Right ventricle myocardium superior (tissue), 1 donor: ENCODE data around the gene CAMSAP3. TPM values are rescaled to one million over a fixed set of nuclear protein-coding genes. Genes with fewer than 3 reads are reported as not detected.
A peak's percentile ranks its signal among the peaks of the same experiment; 100 is the strongest.

ENCODE experiments used
- ATAC-seq: fragments of 200-7000 bp; cut with Tn5 transposase; one replicate; pipeline ENCODE4 v1.9.1; 2020; ENCODE audit warnings: mild to moderate bottlenecking; ENCODE audit not compliant: poor library complexity
- DNase-seq: peaks from one replicate; pipeline ENCODE4 v3.0.0-alpha.2; 2020
- intact Hi-C: fragments of 100-400 bp; cut with DNase I; formaldehyde crosslinking; loops from one replicate; pipeline ENCODE4 v1.11.2; 2022
- total RNA-seq: library from RNA; stranded (reverse); fragmentation: NEBNext Ultra II Directional; extraction: Animal tissue kit (Norgen Biotek cat#: 25700); gene quantifications from one replicate; pipeline ENCODE4 v1.2.1, GENCODE V29; 2021
- donor health status: DM: no; HTN: yes; CAD: no; lungs with severe emphysema.

Gene CAMSAP3
- total RNA-seq, 1 donor from 2014 or later: 1.0 TPM

DNA sequence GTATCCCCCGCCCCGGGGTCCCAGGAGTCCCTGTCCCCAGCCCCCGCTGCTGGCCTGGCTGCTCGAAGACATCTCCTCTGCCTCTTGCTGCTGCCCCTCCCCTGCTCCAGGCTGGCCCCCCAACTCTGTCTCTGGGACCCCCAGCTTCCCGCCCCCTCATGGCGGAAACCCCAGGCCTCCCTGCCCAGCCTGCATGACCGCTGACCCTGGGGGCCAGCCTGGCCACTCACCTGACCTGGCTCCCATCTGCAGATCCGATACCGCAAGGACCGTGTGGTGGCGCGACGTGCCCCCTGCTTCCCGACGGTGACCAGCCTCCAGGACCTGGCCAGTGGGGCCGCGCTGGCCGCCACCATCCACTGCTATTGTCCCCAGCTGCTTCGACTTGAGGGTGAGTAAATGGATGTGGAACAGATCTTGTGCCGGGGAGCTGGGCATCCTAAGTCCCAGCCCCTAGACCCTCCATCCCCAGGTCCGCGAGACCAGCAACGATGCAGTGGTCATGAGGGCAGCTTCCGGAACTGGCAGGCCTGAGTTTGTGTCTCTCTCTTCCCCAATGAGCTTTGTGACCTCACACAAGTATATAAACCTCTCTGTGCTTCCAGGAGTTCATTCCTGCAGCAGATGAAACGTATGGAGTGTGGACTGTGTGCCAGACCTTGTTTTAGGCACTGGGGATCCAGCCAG, 12.4 kb downstream of the CAMSAP3 start:
- no peak for DNase-seq
- ATAC-seq: no peak
- intact Hi-C loops: no loop called here

- ATAC-seq: no peak
- intact Hi-C loops: no loop called here
- no peak for DNase-seq
These were observed 15.0 kb downstream of the CAMSAP3 start for GRCh38 chr19:7610491-7611240.

GRCh38 chr19:7611541-7612279, 16.0 kb downstream of the CAMSAP3 start:
- no peak for DNase-seq
- ATAC-seq: no peak
- intact Hi-C loops: no loop called here

DNA sequence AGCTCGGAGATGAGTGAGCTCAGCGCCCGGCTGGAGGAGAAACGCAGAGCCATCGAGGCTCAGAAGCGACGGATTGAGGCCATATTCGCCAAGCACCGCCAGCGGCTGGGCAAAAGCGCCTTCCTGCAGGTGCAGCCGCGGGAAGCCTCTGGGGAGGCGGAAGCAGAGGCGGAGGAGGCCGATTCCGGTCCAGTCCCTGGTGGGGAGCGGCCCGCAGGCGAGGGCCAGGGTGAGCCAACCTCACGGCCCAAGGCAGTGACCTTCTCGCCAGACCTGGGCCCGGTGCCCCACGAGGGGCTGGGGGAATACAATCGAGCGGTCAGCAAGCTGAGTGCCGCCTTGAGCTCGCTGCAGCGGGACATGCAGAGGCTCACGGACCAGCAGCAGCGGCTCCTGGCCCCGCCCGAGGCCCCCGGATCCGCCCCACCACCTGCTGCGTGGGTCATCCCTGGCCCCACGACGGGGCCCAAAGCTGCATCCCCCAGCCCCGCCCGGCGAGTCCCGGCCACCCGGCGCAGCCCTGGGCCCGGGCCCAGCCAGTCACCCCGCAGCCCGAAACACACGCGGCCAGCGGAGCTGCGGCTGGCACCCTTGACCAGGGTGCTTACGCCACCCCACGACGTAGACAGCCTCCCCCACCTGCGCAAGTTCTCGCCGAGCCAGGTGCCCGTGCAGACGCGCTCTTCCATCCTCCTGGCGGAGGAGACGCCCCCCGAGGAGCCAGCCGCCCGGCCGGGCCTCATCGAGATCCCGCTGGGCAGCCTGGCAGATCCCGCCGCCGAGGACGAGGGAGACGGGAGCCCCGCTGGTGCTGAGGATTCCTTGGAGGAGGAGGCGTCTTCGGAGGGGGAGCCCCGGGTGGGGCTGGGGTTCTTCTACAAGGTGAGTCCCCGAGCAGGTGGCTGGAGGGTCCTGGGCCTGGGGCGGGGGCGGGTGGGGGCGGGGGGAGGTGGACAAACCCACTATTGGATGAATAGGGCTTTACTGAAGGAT, 16.9 kb downstream of the CAMSAP3 start:
- DNase-seq (no peak), ATAC-seq (no peak)
- intact Hi-C loops: no loop called here

DNA sequence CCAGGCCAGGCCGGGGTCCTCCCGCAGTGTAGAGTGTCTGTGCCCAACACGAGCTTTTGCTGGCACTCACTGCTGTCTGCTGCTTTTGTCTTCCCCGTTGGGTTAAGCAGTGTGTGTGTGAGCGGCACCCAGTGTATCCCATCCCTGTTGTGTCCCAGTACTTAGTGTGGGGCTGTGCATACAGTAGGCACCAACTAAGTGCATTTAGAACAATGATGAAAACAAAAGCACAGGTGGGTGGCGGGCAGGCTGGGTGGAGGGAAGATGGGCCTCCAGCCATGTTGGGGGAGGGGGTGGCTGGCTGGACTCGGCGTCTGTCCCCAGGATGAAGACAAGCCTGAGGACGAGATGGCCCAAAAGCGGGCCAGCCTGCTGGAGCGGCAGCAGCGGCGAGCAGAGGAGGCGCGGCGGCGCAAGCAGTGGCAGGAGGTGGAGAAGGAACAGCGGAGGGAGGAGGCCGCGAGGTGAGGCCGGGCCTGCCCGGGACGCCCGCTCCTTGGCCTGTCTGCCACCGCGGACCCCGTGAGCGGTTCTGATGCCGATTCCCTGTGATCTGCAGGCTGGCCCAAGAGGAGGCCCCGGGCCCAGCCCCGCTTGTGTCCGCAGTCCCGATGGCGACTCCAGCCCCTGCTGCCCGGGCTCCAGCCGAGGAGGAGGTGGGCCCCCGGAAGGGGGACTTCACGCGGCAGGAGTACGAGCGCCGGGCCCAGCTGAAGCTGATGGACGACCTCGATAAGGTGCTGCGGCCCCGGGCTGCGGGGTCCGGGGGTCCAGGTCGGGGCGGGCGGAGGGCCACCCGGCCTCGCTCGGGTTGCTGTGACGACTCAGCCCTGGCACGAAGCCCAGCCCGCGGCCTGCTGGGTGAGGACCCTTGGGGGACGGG, 19.4 kb downstream of the CAMSAP3 start:
- intact Hi-C loops: no loop called here
- DNase-seq (no peak), ATAC-seq (no peak)

DNA sequence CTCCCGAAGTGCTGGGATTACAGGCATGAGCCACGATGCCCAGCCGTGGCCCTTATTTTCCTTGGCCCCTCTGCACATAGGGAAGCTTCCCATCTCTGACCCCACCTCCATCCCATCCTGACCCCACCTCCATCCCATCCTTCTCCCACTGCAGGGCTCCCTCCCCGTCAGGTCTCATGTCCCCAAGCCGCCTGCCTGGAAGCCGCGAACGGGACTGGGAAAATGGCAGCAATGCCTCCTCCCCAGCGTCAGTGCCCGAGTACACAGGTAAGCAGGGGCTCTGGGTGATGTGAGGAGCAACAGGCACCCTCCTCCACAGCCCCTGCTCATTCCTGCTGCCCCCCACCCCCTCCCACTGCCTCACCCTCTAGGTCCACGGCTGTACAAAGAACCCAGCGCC, 21.5 kb downstream of the CAMSAP3 start:
- no peak for DNase-seq
- no peak for ATAC-seq
- intact Hi-C loops: no loop called here

GRCh38 chr19:7617735-7618134, 22.1 kb downstream of the CAMSAP3 start:
- no peak for DNase-seq
- intact Hi-C loops: no loop called here
- ATAC-seq: no peak

- ATAC-seq (peak; percentile 18), DNase-seq (no peak)
- intact Hi-C loops: no loop called here
These were observed 22.7 kb downstream of the CAMSAP3 start for GRCh38 chr19:7618348-7618747.

DNA sequence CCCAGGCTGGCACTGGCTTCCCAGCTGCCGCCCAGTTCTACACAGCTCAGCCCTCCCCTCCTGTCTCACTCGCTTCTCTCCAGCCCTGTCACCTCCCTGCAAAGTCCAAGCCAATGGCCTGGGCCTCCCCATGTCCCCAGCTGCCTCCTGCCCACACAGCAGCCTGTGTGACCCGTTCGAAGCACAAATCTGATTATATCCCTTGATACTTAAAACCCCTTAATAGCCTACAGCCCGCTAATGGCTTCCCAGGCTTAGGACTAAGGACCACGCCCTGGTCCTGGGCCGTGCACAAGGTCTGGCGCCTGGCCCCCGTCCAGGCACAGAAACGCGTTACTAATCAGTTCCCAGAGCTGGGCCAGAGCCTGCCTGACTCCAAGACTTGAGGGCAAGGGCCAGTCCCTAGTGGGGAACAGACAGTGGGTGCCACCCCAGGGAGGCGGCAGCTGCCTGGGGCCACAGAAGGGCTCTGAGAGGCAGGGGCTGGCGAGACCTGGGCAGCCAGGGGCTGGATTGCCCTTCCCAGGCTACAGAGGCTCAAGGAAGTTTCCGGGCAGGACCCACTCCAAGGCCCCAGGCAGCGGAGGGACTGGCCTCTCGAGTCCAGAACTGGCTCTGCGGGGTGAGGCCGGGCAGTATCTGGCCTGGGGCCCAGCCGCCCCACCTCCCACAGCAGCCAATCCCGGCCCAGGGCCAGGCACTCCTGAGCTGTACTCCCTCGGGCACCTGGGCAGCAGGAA, 23.3 kb downstream of the CAMSAP3 start:
- DNase-seq (no peak), ATAC-seq (peak; percentile 38)
- intact Hi-C loops: no loop called here

GRCh38 chr19:7619671-7620441, 24.2 kb downstream of the CAMSAP3 start:
- no peak for DNase-seq

GRCh38 chr19:7620442-7621412, 25.1 kb downstream of the CAMSAP3 start:
- ATAC-seq (no peak), DNase-seq (no peak)
- intact Hi-C loops: no loop called here

More at GRCh38 chr19:7619671-7620441, 24.2 kb downstream of the CAMSAP3 start:
- no peak for ATAC-seq
- intact Hi-C loops: no loop called here

- no peak for ATAC-seq
- no peak for DNase-seq
- intact Hi-C loops: no loop called here
These were observed 27.4 kb downstream of the CAMSAP3 start for GRCh38 chr19:7622933-7623685.

- ATAC-seq (no peak), DNase-seq (no peak)
These were observed 28.3 kb downstream of the CAMSAP3 start for GRCh38 chr19:7623725-7624603.

DNA sequence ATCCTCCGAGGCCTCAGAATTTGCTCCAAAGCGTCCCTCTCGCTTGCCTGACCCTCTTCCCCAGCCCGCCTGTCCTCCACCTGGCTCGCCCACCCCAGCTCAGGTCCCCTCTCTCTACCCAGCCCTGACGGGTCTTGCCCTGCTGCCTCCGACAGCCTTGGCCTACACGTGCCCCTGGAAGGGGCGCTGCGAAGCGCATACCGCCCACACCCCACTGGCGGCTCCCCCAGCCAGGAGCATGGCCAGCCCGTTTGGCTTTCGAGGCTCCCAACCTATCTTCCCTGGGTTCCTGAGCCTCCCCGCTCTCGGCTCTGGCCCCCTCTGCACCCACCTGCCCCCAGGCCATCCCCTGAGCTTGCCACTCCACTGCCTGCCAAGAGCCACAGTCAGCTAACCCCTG, 29.1 kb downstream of the CAMSAP3 start:
- no peak for DNase-seq
- no peak for ATAC-seq
- intact Hi-C loops: no loop called here

More at GRCh38 chr19:7623725-7624603, 28.3 kb downstream of the CAMSAP3 start:
- intact Hi-C loops: no loop called here
